SK-N-SH treated with all-trans-retinoic acid at 6 μM for 48 hours (cell line): Measurements from ENCODE around the gene CD38.

ENCODE experiments used
- ARNTL ChIP-seq: fragments of 450-650 bp; formaldehyde crosslinking; IDR thresholded peaks from 2 replicates; pipeline ENCODE4 v1.5.0; 2020; ENCODE audit warnings: low read depth, mild to moderate bottlenecking, moderate library complexity, borderline replicate concordance
- CSDC2 ChIP-seq: fragments of 250-450 bp; sonication (Bioruptor Pico); IDR thresholded peaks from 2 replicates; pipeline ENCODE4 v1.5.0; 2020; ENCODE audit warnings: mild to moderate bottlenecking, moderate library complexity
- ISL1 ChIP-seq: fragments of 250-450 bp; sonication (Bioruptor Pico); IDR thresholded peaks from 2 replicates; pipeline ENCODE4 v2.1.2; 2022; ENCODE audit warnings: mild to moderate bottlenecking, moderate library complexity
- TCF4 ChIP-seq: fragments of 250-450 bp; sonication (Bioruptor Pico); IDR thresholded peaks from 2 replicates; pipeline ENCODE4 v1.8.0; 2021; ENCODE audit warnings: mild to moderate bottlenecking, moderate library complexity, borderline replicate concordance
- TOX ChIP-seq: fragments of 250-450 bp; sonication (Bioruptor Pico); IDR thresholded peaks from 2 replicates; pipeline ENCODE4 v1.8.0; 2021; ENCODE audit warnings: mild to moderate bottlenecking, moderate library complexity, borderline replicate concordance
- ZC3H10 ChIP-seq: fragments of 250-450 bp; sonication (Bioruptor Pico); IDR thresholded peaks from 2 replicates; pipeline ENCODE4 v1.5.1; 2021; ENCODE audit warnings: mild to moderate bottlenecking, moderate library complexity
- ZFP3 ChIP-seq: fragments of 250-450 bp; sonication (Bioruptor Pico); IDR thresholded peaks from 2 replicates; pipeline ENCODE4 v1.5.0; 2020; ENCODE audit warnings: mild to moderate bottlenecking, moderate library complexity
- ZFP30 ChIP-seq: fragments of 450-650 bp; formaldehyde crosslinking; IDR thresholded peaks from 2 replicates; pipeline ENCODE4 v1.5.0; 2022; ENCODE audit warnings: mild to moderate bottlenecking, moderate library complexity
- ZNF565 ChIP-seq: fragments of 450-650 bp; formaldehyde crosslinking; conservative IDR thresholded peaks from 2 replicates; pipeline ENCODE4 v1.5.0; 2020; ENCODE audit warnings: low read depth, mild to moderate bottlenecking, moderate library complexity
- TF ChIP-seq, protein P1 (sequence below): fragments of 250-450 bp; sonication (Bioruptor Pico); IDR thresholded peaks from 2 replicates; pipeline ENCODE4 v1.8.0; 2020; ENCODE audit warnings: mild to moderate bottlenecking, moderate library complexity, borderline replicate concordance
- TF ChIP-seq, protein P2 (sequence below): fragments of 250-450 bp; sonication (Bioruptor Pico); IDR thresholded peaks from 2 replicates; pipeline ENCODE4 v1.5.1; 2020; ENCODE audit warnings: low read depth, mild to moderate bottlenecking, moderate library complexity
- TF ChIP-seq, protein P3 (sequence below): fragments of 250-450 bp; sonication (Bioruptor Pico); IDR thresholded peaks from 2 replicates; pipeline ENCODE4 v1.5.0; 2020; ENCODE audit warnings: mild to moderate bottlenecking, moderate library complexity

DNA sequence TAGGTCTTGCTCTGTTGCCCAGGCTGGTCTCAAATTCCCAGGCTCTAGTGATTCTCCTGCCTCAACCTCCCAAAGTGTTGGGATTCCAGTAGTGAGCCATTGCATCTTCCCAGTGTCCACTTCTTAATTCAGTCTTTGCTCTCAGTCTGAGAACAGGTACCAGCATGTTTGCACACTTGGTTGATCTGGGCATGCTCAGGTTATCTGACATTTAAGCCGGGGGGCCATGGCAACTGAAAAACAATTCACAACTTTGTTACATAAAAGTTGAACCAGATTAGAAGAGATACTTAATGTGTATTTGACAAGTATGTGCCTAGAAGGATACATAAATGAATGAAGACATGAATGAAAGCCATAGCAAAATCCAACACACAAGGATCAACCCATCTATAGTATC lies 121.4 kb downstream of the CD38 start:
- no peak for TF ChIP-seq CSDC2 (CRISPR knock-in tag)
- TF ChIP-seq ISL1 (CRISPR knock-in tag) = no peak
- TF ChIP-seq, protein P1, sequence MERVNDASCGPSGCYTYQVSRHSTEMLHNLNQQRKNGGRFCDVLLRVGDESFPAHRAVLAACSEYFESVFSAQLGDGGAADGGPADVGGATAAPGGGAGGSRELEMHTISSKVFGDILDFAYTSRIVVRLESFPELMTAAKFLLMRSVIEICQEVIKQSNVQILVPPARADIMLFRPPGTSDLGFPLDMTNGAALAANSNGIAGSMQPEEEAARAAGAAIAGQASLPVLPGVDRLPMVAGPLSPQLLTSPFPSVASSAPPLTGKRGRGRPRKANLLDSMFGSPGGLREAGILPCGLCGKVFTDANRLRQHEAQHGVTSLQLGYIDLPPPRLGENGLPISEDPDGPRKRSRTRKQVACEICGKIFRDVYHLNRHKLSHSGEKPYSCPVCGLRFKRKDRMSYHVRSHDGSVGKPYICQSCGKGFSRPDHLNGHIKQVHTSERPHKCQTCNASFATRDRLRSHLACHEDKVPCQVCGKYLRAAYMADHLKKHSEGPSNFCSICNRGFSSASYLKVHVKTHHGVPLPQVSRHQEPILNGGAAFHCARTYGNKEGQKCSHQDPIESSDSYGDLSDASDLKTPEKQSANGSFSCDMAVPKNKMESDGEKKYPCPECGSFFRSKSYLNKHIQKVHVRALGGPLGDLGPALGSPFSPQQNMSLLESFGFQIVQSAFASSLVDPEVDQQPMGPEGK (CRISPR knock-in tag) = no peak
- TF ChIP-seq, protein P2, sequence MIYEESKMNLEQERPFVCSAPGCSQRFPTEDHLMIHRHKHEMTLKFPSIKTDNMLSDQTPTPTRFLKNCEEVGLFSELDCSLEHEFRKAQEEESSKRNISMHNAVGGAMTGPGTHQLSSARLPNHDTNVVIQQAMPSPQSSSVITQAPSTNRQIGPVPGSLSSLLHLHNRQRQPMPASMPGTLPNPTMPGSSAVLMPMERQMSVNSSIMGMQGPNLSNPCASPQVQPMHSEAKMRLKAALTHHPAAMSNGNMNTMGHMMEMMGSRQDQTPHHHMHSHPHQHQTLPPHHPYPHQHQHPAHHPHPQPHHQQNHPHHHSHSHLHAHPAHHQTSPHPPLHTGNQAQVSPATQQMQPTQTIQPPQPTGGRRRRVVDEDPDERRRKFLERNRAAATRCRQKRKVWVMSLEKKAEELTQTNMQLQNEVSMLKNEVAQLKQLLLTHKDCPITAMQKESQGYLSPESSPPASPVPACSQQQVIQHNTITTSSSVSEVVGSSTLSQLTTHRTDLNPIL (CRISPR knock-in tag) = no peak
- no peak for TF ChIP-seq ARNTL (CRISPR knock-in tag)
- TF ChIP-seq ZFP3 = no peak
- TF ChIP-seq ZFP30 (CRISPR knock-in tag) = no peak
- no peak for TF ChIP-seq TCF4 (CRISPR knock-in tag)
- TF ChIP-seq, protein P3, sequence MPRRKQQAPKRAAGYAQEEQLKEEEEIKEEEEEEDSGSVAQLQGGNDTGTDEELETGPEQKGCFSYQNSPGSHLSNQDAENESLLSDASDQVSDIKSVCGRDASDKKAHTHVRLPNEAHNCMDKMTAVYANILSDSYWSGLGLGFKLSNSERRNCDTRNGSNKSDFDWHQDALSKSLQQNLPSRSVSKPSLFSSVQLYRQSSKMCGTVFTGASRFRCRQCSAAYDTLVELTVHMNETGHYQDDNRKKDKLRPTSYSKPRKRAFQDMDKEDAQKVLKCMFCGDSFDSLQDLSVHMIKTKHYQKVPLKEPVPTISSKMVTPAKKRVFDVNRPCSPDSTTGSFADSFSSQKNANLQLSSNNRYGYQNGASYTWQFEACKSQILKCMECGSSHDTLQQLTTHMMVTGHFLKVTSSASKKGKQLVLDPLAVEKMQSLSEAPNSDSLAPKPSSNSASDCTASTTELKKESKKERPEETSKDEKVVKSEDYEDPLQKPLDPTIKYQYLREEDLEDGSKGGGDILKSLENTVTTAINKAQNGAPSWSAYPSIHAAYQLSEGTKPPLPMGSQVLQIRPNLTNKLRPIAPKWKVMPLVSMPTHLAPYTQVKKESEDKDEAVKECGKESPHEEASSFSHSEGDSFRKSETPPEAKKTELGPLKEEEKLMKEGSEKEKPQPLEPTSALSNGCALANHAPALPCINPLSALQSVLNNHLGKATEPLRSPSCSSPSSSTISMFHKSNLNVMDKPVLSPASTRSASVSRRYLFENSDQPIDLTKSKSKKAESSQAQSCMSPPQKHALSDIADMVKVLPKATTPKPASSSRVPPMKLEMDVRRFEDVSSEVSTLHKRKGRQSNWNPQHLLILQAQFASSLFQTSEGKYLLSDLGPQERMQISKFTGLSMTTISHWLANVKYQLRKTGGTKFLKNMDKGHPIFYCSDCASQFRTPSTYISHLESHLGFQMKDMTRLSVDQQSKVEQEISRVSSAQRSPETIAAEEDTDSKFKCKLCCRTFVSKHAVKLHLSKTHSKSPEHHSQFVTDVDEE (CRISPR knock-in tag) = no peak
- no peak for TF ChIP-seq ZC3H10 (CRISPR knock-in tag)
- TF ChIP-seq ZNF565 (CRISPR knock-in tag) = no peak
- TF ChIP-seq TOX (CRISPR knock-in tag) = no peak
